ENCODE results near the gene CAPN12. TPM values are rescaled to one million over a fixed set of nuclear protein-coding genes. Genes with fewer than 3 reads are reported as not detected.

Gene CAPN12
- polyA plus RNA-seq, 1 donor (not counting 4 experiments of a cell fraction or from before 2014, with no cell fraction given): 5.6 TPM

GRCh38 chr19:38745316-38745715 lies 1.0 kb upstream of the CAPN12 start:
- Histone ChIP-seq H3K4me3 (ENCODE audit: control insufficient read depth in 2 of 3, extremely low read depth in 1 of 3, insufficient read depth in 2 of 3, low read depth in 1 of 3, low read length in 3 of 3) (no peak overlapping the region), H3K9me3 (ENCODE audit: control insufficient read depth, low read depth, low read length) (no peaks in the 10 kb centered on the region), H3K4me1 (ENCODE audit: control insufficient read depth, extremely low read depth, insufficient read depth, low read length) (no peaks in the 10 kb centered on the region), H2AFZ (ENCODE audit: control insufficient read depth, low read length) (no peak overlapping the region), H3K27ac (ENCODE audit: control insufficient read depth, insufficient read depth, low read length) (no peak overlapping the region), H3K27me3 (ENCODE audit: control insufficient read depth, extremely low read depth, insufficient read depth, low read length) (no peaks in the 10 kb centered on the region), H3K79me2 (ENCODE audit: control insufficient read depth, insufficient read depth, low read length) (no peaks in the 10 kb centered on the region), H4K20me1 (ENCODE audit: control insufficient read depth, extremely low read depth, insufficient read depth, low read length) (no peaks in the 10 kb centered on the region), H3K9ac (ENCODE audit: control insufficient read depth, extremely low read depth, insufficient read depth, low read length) (no peak overlapping the region), H3K4me2 (ENCODE audit: control insufficient read depth, extremely low read depth, insufficient read depth, low read depth, low read length) (no peak overlapping the region), H3K9me1 (ENCODE audit: control insufficient read depth, extremely low read depth, insufficient read depth, low read length) (no peaks in the 10 kb centered on the region), H3K36me3 (ENCODE audit: control insufficient read depth in 2 of 2, extremely low read depth in 1 of 2, insufficient read depth in 2 of 2, low read length in 2 of 2) (no peaks in the 10 kb centered on the region)
- TF ChIP-seq EZH2 (IDR thresholded peaks at IDR 0.05; ENCODE audit: low read length): no peak
- TF ChIP-seq, protein P1, sequence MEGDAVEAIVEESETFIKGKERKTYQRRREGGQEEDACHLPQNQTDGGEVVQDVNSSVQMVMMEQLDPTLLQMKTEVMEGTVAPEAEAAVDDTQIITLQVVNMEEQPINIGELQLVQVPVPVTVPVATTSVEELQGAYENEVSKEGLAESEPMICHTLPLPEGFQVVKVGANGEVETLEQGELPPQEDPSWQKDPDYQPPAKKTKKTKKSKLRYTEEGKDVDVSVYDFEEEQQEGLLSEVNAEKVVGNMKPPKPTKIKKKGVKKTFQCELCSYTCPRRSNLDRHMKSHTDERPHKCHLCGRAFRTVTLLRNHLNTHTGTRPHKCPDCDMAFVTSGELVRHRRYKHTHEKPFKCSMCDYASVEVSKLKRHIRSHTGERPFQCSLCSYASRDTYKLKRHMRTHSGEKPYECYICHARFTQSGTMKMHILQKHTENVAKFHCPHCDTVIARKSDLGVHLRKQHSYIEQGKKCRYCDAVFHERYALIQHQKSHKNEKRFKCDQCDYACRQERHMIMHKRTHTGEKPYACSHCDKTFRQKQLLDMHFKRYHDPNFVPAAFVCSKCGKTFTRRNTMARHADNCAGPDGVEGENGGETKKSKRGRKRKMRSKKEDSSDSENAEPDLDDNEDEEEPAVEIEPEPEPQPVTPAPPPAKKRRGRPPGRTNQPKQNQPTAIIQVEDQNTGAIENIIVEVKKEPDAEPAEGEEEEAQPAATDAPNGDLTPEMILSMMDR (optimal IDR thresholded peaks at IDR 0.05 in 1 of 3, IDR thresholded peaks at IDR 0.05 in 1 of 3, conservative IDR thresholded peaks at IDR 0.05 in 1 of 3; ENCODE audit: extremely low read depth in 1 of 3, insufficient read depth in 2 of 3, low read length in 3 of 3): no peak
- DNase-seq (ENCODE audit: low read depth, low spot score): no peak
- no peak for FAIRE-seq
- dilution Hi-C loops (cut with MboI; ENCODE audit: extremely low pct_ligation_motif_present, low sequenced_read_pairs): no loop called here

- peaks cover under 1% of the 10 kb centered on the region for H3K4me1 ChIP-seq (ENCODE audit: control insufficient read depth, extremely low read depth, insufficient read depth, low read length)
- no peak for TF ChIP-seq EZH2 (IDR thresholded peaks at IDR 0.05; ENCODE audit: low read length)
- TF ChIP-seq, protein P1 (optimal IDR thresholded peaks at IDR 0.05 in 1 of 3, IDR thresholded peaks at IDR 0.05 in 1 of 3, conservative IDR thresholded peaks at IDR 0.05 in 1 of 3; ENCODE audit: extremely low read depth in 1 of 3, insufficient read depth in 2 of 3, low read length in 3 of 3): no peak
- dilution Hi-C loops (cut with MboI; ENCODE audit: extremely low pct_ligation_motif_present, low sequenced_read_pairs): no loop called here
- H3K79me2 ChIP-seq (ENCODE audit: control insufficient read depth, insufficient read depth, low read length): no peaks in the 10 kb centered on the region
- no peaks in the 10 kb centered on the region for H3K27me3 ChIP-seq (ENCODE audit: control insufficient read depth, extremely low read depth, insufficient read depth, low read length)
- H3K9me1 ChIP-seq (ENCODE audit: control insufficient read depth, extremely low read depth, insufficient read depth, low read length): no peaks in the 10 kb centered on the region
- no peak overlapping the region for H3K9ac ChIP-seq (ENCODE audit: control insufficient read depth, extremely low read depth, insufficient read depth, low read length)
- H3K4me3 ChIP-seq (ENCODE audit: control insufficient read depth in 2 of 3, extremely low read depth in 1 of 3, insufficient read depth in 2 of 3, low read depth in 1 of 3, low read length in 3 of 3): no peak overlapping the region
- H4K20me1 ChIP-seq (ENCODE audit: control insufficient read depth, extremely low read depth, insufficient read depth, low read length): no peaks in the 10 kb centered on the region
- H3K27ac ChIP-seq (ENCODE audit: control insufficient read depth, insufficient read depth, low read length): no peak overlapping the region
- H3K9me3 ChIP-seq (ENCODE audit: control insufficient read depth, low read depth, low read length): no peaks in the 10 kb centered on the region
- FAIRE-seq: no peak
- H3K36me3 ChIP-seq (ENCODE audit: control insufficient read depth in 2 of 2, extremely low read depth in 1 of 2, insufficient read depth in 2 of 2, low read length in 2 of 2): no peaks in the 10 kb centered on the region
- no peak overlapping the region for H3K4me2 ChIP-seq (ENCODE audit: control insufficient read depth, extremely low read depth, insufficient read depth, low read depth, low read length)
- H2AFZ ChIP-seq (ENCODE audit: control insufficient read depth, low read length): no peak overlapping the region
- DNase-seq (ENCODE audit: low read depth, low spot score): no peak
Measured at GRCh38 chr19:38744874-38745273, 600 bp upstream of the CAPN12 start.
